NCI-H2171 (cell line): ENCODE results near the gene TBC1D19.
"Not testable (repeated sequence)": the region's sequence is repeated elsewhere in the genome, so short reads cannot be mapped to it uniquely, and the experiment has no call there.

Experiments used
- DNase-seq: peaks from one replicate; lab custom pipeline; 2025; lab: John Stamatoyannopoulos, UW

TBC1D19 gene

GRCh38 chr4:26601204-26601603, 17.3 kb downstream of the TBC1D19 start:
- DNase-seq = no peak

- no peak for DNase-seq
Measured at GRCh38 chr4:26607776-26608175, 23.9 kb downstream of the TBC1D19 start.

GRCh38 chr4:26609391-26609790, 25.5 kb downstream of the TBC1D19 start:
- no peak for DNase-seq

DNA sequence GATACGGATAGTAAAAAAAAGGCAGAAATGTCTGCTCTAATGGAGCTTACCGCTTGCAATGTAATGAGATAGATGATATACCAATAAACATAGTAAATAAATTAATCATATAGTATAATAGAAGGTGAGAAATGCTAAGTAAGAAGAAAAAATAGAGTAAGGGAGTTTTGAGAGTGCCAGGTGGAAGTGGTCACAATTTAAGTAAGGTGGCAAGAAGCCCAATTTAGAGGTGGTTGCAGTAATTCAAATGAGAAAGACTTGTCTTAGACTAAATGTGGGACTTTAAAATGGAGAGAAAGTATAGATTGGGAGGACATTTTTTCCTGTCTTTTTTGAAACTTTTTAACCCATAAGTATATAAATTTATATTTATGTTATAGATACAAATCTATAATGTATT, 26.0 kb downstream of the TBC1D19 start:
- DNase-seq = no peak

- no peak for DNase-seq
Measured at GRCh38 chr4:26611372-26611771, 27.5 kb downstream of the TBC1D19 start.

GRCh38 chr4:26611885-26612284, 28.0 kb downstream of the TBC1D19 start:
- no peak for DNase-seq

DNA sequence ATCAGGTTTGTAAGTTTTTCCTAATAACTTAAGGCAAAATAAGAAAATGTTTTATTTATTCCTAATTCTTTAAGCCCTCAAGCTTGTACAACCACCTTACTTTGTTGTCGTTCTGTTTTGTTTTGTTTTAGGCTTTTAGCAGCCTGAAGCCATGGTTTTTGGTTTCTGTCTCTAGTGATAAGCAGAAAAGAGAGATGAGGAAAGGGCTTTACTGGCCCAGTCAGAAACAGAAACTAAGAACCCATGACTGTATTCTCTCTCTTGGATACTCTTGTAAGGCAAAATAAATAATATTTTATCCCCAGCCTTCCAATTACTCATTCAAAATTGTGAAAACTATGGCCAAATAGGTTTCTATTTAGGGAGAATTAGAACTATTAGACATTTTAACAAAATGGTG, 29.4 kb downstream of the TBC1D19 start:
- DNase-seq = no peak

DNA sequence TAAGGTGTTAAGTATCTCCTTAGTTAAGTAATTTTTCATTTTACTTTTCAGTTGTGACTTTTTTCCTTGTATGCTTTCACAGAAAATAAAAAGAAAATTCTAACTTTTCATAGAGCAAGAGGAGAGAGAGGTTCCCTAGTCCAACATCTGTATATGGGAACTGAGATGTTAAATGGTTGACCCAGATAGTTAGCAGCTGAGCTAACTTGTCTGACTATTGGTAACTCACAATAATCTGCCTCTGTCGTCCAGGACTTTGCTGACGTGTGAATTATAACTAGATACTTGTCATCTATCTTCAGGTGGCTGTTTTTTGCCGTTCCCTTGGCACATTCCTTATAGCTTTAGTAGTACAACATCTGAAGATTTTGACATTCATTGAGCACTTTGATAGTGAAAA, 29.9 kb downstream of the TBC1D19 start:
- DNase-seq = no peak

DNA sequence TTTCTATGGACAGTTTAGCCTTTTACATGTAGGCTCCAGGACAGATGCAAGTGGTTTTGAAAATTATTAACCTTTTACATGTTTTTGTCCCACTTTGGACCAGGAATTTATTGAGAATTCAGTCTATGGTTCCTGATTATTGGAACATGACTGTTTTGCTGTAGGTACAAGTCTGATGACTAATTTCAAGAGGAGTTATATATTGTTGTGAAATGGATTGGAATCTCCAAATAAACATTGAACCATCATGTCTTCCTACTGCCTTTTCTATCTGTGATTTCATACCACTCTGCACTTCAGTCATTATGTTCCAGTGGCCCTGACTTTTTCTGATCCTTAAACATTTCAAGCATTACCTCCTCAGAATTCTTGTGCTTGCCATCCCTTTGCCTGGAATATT, 35.9 kb downstream of the TBC1D19 start:
- no peak for DNase-seq

DNA sequence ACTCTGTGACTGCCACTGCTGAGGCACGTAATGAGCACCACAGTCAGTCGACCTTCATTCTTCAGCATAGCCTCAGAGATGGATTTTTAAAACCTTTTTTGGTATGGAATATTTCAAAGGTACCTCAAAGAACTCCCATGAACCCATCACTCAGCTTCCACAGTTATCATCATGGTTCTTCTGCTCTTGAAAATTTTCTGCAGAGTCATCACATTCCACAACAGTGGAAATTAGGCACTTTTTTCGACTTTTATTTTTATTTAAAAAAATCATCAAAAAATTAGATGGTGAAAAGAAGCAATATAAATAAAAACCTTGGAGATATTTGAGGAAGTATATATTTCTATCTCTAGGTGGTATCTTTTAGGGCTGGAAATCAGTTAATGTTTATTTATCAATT, 37.5 kb downstream of the TBC1D19 start:
- DNase-seq = no peak

DNA sequence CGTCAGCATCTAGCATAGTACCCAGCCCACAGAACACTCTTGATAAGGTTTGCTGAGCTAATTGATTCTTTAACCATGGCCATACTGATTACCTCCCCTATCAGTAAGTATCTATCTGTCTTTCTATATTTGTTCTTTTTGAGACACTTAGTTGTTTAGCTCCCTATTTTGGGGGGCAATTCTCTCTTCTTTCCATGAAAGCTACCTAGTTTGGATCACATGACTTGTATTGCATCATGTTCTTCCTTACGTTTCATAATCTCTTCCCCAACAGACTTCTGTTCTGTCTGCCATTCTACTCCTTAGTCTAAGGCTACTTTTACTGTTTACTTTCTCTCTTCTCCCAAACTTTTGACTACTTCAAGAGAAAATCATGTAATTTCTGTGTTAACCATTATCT, 39.0 kb downstream of the TBC1D19 start:
- DNase-seq = no peak

- DNase-seq = not testable (repeated sequence)
Measured at GRCh38 chr4:26626658-26627057, 42.8 kb downstream of the TBC1D19 start.

DNA sequence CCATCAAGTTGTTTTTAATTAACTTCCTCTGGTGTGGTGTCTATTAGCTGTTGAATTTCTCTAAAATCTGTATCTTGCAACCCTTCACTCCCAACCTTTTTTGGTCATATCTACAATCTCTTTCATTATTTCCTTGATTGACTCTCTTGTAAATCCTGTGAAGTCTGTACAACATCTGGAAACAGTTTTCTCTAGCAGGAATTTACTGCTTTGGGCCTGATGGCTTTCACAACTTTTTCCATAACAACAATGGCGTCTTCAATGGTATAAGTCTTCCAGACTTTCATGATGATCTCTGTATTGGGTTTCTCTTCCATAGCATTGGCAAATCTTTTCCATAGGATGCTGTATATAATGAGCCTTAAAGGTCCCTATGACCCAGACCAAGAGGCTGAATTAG, 49.0 kb downstream of the TBC1D19 start:
- DNase-seq = no peak

DNA sequence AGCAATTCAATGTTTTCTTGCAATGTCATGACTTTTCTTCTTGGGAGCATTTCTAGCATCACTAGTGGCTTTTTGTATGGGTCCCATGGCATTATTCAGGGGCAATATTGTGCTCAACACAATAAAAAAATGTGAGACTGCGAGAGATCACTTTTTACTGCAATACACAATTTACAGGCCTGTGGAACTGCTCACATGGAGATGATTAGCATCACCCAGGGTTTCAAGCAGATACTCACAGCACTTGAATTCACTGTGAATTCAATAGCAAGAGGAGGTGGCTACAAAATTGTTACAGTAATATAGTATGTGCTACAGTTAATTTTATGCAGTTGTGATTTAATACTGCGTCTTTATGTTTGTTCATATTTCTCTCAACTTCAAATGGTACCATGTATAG, 50.4 kb downstream of the TBC1D19 start:
- DNase-seq = no peak

- no peak for DNase-seq
Measured at GRCh38 chr4:26636458-26636857, 52.6 kb downstream of the TBC1D19 start.

DNA sequence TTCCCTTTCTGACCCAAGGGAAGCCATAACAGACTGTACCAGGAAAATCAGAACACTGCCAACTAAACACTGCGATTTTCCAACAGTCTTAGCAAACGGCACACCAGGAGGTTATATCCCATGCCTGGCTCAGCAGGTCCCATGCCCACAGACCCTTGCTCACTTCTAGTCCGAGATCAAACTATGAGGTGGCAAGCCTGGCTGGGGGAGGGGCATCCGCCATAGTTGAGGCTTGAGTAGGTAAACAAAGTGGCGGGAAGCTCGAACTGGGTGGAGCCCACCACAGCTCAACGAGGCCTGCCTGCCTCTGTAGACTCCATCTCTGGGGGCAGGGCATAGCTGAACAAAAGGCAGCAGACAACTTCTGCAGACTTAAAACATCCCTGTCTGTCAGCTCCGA, 56.8 kb downstream of the TBC1D19 start:
- not testable (repeated sequence) for DNase-seq

DNA sequence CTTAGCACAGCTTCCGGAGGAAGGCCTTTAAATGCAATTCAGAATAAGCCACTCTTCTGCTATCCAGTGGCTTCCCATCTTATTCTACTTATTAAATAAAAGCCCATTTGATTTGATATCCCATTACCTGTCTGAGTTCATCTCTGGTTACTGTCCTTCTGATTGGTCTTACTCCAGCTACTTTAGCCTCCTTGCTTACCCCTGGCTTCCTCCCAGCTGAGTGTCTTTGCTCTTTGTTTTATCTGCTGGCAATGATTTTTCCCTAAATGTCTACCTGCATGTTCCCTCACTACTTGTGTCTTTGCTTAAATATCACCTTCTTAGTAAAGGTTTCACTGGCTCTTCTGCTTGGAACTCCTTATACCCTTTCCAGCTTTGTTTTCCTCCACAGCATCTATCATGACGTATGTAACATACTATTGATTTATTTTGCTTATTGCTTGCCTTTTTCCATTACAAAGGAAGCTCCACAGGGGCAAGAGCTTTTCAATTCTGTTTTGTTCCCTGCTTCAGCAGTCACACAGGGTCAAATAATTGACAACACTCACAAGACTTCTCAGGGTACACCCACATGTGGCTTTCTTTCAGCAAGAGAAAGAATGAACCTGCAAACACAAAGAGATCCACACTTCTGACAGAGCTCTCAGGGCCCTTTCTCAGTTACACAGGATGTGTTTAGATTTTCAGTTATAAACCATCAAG, 63.8 kb downstream of the TBC1D19 start:
- DNase-seq = no peak

GRCh38 chr4:26648260-26648659, 64.4 kb downstream of the TBC1D19 start:
- DNase-seq = no peak

DNA sequence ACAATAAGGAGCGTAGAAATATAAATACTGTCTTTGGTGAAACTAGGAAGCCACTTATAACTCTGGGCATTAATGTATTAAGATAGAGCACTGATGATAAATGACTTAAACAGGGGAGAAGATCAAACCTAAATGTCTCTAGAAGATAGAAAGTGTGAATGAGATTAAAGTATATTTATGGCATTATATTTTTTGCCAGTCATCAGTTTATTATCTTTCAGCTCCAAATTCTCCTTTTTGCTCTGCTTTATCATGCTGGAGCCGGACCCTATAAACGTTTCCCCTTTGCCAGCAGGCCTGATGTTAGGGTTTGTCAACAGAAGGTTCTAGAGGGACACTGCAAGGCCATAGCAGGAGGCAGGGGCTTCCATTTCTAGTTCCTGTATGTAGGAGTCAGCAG, 76.4 kb downstream of the TBC1D19 start:
- no peak for DNase-seq

- DNase-seq = no peak
Measured at GRCh38 chr4:26663888-26664287, 80.0 kb downstream of the TBC1D19 start.

DNA sequence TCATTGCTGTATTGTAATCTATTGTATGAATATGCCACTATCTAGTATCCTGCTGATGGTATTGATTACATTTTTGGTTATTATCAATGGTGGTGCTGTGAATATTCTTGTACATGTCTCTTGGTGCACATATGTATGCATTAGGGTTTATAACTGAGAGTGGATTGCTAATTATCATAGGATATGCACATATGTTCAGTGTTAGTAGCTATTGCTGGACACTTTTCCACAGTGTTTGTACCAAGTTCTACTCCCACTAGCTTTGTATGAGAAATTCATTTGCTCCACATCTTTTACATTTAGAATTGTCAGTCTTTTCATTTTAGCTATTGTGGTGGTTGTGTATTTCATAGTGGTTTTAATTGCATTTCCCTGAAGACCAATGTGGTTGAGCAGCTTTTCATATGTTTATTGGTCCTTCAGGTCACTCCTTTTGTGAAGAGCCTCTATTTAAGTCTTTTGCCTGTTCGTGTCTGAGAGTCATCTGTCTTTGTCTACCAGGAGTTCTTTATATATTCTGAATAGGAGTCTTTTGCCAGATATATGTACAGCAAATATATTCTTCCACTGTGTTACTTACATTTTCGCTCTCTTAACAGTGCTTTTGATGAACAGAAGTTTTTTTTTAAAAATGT, 87.1 kb downstream of the TBC1D19 start:
- no peak for DNase-seq

DNA sequence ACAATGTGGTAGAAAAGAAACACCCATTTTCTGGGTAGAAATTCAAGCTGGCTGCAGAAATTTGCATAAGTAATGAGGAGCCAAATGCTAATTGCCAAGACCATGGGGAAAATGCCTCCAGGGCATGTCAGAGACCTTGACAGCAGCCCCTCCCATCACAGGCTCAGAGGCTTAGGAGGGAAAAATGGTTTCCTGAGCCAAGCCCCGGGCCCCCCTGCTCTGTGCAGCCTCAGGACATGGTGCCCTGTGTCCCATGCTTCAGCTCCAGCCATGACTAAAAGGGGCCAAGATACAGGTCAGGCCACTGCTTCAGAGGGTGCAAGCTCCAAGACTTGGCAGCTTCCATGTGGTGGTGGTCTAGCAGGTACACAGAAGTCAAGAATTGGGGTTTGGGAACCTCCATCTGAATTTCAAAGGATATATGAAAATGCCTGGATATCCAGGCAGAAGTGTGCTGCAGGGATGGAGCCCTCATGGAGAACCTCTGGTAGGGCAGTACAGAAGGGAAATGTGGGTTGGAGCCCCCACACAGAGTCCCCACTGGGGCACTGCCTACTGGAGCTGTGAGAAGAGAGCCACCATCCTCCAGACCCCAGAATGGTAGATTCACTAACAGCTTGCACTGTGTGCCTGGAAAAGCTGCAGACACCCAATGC, 95.3 kb downstream of the TBC1D19 start:
- DNase-seq = not testable (repeated sequence)

DNA sequence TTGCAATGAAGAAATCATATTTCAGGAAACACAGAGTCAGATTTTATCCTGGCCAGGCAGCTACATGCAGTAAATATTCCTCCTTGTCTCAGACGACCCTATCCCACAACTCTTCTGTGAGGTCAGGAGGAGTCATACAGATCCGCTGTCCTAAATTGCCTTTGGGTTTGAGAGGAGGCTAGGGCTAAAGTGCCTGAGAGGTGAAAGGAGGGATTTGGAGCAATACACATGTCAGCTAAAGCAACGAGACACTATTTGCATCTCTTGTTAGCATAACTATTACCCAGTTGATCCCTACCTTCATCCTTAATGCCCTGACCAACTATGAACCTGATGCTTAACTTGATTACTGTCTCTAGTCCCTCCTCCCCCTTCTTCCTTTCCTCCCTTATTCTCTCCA, 98.6 kb downstream of the TBC1D19 start:
- DNase-seq = no peak

GRCh38 chr4:26685250-26685649, 101.4 kb downstream of the TBC1D19 start:
- DNase-seq = no peak
